HG03060 (cell line): Measurements from ENCODE around the gene RTP5.
"Not testable (repeated sequence)": the region's sequence is repeated elsewhere in the genome, so short reads cannot be mapped to it uniquely, and the experiment has no call there.

Experiments
- ATAC-seq: cut with Tn5 transposase; IDR thresholded peaks from one replicate; pipeline ENCODE4 v1.9.1; 2021; ENCODE audit warnings: low read depth, moderate number of reproducible peaks; ENCODE audit not compliant: unreplicated experiment

Gene RTP5

DNA sequence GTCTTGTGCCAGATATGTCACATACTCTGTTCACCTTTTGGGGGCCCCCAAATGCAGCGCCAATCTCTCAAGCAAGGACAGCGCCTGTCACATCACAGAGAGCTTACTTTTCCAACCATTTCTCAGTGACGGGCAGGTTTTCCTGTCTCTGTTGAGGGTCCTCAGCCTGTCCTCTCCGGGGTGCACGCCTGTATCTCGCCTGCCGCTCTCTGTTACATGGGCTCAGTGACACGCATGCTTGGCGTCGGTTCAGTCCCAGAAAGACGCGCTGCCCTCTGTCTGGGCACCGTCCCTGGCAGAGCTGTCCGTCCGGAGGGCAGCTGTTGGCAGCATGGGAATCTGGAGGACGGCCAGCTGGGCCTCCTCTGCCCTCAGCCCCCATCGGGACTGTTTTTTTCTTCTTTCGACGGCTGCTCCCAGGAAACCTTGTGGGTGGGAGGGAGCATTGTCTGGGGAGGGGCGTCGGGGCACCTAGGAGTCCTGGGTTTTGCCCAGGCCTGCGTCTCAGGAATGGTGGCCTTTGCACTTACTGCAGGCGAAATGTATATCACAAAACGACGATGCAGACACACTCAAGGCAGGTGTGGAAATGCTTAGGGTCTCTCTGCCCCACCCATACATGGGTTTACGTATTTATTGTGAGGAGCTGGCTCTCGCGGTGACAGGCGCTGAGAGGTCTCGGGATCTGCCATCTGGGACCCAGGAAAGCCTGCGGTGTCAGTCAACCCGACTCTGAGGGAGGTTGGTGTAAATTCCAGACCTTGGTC is 30.9 kb downstream of the RTP5 start:
- no peak for ATAC-seq

DNA sequence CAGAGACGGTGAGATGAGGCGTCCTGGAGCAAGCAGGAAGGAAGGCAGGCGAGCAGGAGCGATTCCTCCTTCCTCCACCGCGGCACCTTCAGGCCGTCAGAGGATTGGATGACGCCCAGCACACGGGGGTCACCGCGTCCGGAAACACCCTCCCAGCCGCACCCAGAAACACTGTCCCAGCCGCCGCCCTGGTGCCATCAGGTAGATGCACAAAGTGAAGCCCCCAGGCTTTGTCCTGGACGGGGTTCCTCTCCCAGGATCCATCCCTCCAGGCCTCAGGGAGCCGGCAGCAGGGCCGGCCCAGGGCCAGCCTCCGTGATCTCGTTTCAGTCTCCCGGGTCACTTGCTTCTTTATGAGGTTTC is 31.5 kb downstream of the RTP5 start:
- no peak for ATAC-seq

DNA sequence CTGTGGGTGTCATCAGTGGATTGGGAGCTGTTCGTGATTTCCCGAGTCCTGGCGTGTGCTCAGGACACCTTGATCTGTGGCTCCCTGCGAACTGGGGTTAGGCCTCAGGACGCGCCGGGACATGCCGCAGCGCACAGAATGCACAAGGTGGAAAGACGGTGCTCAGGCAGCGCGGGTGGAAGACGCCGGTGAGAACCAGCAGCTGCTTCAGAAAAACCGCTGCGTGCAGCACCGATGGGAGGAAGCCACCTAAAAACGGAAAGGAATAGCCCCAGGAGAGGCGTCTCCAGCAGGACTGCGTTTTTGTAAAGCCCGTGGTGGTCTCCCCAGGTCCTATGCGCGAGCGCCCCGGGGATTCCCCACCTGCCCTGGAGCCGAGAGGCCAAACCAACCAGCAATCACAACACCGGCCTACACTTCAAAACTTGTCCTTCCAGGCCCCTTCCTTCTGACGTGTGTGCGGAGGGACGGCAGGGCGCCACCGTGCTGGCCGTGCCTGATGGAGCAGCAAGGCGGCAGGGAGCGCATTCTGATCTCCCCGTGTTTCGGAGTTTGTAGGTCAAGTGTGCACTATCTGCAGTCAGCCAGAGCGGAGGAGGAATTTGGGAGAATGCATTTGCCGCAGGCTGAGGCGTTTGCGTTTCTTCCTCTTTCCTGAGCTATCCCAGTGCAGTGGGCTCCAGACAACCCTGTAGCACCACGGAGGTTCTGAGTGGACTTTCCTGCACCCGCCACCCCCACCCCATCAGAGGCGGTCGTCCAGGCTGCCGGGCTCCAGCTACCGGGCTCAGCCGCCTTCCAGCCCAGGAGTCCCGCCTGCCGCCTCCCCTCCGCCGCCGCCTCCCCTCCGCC is 32.2 kb downstream of the RTP5 start:
- ATAC-seq, result no peak

DNA sequence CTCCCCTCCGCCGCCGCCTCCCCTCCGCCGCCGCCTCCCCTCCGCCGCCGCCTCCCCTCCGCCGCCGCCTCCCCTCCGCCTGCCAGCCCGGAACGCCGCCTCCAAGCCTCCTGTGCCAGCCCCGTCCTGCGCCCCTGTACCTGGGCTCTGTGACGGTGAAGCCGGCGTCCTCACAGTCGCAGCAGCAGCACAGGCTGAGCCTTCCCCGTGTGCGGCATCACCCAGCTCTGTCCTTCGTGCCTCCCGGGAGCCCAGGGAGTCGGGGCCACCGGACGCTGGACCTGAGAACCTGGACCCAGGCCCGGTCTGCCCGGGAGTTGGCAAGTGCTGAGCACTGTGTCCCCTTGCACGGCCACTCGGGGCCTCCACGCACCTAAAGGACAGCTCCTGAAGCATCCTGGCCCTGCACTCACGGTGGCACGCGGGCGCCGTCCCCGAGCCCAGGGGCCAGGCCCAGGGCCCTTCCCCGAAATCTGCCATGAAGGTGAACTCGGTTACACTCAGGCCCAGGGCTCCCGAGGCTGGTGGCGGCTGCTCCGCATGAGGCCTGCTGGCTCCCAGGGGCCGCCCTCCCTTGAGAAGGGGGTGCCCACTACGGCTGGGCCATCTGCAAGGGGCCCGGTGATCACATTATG is 32.9 kb downstream of the RTP5 start:
- no peak for ATAC-seq

DNA sequence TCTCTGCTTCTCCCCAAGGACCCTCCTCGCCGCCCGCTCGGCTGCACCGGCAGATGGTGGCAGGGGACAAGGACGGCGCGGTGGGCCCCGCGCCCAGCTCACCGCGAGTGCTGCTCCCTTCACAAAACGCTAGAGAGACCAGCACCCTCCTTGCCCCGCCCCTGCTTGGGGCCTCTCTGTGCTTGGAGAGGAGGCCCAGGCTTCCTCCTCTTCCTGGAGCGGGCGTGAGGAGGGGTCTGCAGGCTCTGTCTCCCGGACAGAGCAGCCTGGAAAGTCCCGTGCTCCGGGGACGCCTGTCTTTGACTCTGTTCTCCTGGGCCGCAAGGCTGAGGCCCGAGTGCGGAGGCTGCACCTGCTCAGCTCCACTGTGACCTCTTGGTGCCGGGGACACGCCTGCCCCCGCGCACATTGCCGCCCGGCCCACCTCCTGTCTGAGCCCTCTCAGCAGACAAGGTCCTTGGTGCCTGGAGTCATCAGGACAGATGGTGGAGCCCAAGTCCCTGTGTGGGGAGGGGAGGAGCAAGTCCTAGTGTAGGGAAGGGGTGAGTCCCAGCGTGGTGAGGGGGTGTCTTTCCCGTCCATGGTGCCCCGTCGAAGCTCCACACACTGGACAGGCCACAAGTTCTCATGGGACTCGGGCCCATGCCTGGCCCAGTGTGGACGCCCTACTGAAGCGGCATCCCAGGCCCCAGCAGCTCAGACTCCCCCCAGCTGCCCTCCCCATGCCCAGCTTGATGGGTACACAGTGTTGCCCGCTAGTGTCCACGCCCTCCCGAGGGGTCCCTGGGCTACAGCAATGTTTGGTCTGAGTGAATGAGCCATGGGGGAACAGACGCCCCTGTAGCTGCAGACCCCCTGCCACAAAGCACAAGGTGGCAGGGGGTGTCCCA is 33.8 kb downstream of the RTP5 start:
- ATAC-seq, result no peak

DNA sequence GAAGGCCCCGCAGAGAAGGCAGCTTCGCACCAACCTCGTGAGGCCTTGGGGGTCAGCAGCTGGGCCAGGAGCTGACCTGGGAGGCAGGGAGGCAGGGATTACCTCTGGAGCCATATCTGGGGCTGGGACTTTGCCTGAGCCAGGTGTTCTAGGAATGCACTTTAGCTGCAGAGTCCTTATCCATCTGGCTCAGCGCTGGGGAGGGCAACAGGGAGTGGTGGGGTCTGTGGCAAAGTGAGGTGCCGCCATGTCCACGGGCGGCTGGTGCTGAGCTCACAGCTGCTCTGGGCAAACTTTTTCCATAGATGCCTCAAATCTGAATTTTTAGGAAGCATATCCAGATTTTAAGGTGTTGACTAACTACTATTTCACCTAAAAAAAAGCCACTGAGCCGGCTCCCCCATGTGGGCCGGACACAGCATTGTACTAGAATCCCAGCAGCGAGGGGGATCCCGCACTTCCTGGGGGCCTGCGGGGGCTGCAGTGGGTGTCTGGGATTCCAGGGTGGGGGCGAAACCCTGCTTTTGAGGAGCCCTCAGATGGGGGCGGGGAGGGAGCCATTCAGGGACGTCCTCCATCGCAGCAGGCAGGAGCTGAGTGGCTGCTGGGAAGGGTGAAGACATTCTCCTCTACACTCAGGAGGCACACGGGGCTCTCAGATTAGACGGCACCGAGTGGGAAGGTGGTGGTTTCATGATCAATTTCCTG is 34.6 kb downstream of the RTP5 start:
- no peak for ATAC-seq

DNA sequence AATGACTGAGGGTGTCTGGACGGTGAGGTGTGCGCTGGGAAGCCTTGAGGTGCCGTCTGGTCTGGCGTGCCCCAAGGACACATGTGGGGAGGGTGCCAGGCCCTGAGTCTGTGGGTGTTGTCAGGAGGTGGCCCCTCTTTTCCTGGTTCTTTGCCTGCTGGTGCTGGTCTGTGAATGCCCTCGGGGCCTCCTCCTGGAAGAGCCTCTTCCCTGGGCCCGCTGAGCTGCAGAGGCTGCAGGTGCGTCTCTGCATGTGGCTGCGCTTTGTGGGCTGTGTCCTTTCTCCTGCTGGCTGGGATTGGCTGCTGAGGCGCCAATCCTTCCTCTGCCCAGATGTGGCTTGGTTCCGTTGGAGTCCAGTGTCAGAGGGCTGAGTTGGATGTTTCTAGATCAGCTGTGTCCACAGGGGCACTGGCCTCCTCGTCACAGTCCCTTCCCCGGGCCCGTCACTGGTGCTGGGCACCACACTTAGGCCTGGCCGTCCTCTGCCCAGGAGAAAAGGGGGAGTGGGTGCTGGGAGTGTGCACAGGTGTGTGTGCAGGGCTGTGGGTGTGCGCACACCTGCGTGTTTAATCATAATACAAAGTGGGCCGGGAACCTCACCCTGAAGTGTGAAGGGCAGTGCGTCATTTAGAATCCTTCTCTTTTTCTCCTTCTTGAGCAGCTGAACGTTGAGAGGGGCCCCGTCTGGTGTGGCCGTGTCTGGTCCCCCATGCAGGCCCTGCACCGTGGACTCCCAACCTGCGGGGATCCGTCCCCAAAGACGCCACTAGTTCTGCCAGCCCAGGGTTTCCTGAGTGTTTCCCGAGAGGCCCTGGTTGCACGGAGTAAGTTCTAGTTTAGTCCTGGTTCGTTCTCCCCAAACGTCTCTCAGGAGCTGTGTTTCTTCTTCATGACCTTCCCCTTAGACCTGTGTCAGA is 35.5 kb downstream of the RTP5 start:
- no peak for ATAC-seq

DNA sequence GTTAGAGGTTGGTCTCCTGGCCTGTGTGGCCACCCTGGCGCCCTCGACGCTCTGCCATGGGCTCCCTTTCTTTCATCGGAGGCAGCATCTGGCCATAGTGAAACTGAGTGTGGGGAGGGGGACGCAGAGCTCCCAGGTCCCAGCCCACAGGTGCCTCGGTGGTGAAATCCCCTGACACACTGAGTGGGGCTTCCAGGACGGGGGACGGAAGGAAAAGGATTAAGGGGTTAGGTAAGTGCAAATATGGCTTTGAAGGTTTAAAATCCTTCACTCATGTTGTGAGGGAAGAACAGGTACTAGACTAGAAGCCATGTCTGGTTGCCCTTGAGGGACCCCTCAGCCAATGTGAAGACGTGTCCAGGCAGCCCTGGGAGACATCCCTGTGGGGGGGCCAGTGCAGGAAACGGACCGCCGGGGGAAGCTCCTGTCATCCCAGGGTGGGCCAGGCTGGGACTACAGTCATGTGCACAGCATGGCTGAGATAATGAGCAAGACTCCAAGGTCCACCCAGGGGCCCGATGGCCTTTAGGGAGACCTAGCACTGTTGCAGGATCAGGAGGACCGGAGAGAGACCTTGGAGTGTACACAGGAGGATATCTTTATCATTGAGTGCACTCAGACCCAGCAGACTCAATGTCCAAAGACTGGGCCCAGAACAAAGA is 36.3 kb downstream of the RTP5 start:
- ATAC-seq, result no peak

DNA sequence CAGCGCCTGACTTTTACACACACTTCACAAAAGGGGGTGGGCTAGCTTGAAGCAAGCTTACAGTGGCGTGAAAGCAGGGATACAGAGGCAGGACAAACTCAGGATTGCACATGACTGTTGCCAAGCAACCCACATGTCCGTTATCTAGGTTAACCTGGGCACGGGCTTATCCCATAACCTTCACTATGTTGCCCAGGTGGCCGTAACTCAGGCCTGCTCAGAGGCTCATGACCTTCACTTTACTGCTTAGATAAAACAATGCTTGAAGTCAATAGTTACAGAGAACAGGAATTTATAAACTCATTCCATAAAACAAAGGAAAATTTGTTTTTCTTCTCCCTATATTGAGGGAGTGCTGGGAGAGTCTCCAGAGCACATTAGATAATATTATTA is 36.8 kb downstream of the RTP5 start:
- not testable (repeated sequence) for ATAC-seq

DNA sequence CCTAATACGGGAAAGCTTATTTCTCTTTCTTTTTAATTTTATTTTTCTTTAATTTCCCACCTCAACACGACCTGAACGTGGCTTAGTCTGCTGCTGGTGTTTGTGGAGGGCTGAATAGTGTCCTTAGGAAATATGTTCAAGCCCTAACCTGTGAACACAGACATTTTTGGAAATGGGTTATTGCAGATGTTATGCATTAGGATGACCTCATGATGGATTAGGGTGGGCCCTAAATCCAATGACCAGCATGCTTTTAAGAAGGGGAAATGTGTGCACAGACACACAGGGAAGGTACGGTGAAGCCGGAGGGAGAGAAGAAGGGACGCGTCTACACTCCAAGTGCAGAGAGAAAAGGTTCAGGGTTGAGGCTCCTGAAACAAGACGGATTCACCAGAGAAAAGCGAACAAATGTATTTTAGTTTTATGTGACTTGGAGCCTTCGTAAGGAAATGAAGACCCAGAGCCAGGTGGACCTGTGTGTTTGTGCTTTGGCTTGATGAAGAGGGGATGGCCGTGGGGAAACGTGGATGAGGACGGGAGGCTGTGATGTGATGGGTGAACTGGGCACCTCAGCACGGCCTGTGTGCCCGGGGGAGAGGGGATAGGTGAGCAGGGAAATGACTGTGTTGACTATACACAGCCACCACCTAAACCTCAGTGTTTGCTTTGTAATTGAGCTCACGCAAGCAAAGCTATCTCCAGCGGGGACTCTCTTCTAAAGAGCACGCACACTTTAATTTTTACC is 37.5 kb downstream of the RTP5 start:
- no peak for ATAC-seq

DNA sequence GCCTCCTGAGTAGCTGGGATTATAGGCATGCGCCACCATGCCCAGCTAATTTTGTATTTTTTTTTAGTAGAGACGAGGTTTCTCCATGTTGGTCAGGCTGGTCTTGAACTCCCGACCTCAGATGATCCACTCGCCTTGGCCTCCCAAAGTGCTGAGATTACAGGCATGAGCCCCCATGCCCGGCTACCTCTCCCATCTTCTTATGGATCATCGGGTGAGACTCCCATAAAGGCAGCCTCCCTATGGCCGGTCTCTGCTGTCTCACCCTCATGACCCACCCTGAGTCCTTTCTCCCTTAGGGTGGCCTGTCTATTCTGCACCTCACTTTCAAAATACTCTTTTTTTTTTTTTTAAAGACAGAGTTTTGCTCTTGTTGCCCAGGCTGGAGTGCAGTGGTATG is 38.3 kb downstream of the RTP5 start:
- ATAC-seq, result not testable (repeated sequence)

DNA sequence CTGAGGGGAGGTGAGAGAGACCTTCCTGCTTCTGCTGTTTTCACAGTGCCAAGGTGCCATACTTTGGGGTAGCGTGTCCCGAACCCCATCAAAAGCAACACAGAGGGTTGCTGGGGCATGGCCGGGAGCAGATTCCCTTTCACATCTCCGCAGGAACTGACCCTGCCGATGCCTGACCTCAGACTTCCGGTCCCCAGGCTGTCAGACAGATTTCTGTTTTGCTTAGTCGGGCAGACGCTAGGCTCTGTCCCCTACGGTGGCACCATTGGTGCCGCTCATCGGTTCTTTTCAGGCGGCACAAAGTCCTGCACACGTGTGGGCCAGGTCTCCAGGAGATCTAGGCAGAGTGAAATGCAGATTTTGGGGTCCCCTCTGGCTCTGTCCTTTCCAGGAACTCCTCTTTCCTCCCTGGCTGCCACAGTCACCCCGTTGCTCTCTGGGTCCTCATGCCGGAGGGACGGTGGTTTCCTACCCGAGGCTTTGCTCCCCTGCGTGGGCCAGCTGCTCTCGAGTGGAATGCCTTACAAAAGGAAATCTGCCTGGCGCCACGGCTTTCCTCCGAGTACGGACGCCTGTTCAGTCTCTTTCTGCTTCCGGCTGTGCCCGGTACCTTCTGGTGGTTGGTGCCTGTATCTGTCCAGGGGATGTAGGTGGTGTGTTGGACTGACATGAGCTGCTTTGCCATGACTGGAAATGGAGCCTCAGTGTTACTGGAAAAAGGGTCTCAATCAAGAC is 39.3 kb downstream of the RTP5 start:
- no peak for ATAC-seq

DNA sequence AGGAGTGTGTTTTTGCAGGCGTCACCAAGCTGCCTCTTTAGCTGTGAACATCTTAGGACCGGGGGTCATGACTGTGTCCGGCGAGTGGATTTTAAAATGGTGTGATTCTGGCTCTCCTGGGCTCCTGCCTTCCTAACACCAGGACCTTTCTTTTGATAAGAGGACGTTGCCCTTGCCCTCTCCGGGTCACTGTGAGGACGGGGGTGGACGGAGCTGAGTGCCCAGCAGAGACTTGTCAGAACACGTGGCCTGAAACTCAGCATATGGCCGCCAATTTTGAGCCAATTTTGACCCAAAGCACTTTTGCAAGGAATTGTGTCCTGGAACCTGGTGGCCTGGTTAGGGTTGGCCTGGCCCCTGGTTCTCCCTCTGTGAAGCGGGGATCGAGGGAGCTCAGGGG is 40.2 kb downstream of the RTP5 start:
- no peak for ATAC-seq

DNA sequence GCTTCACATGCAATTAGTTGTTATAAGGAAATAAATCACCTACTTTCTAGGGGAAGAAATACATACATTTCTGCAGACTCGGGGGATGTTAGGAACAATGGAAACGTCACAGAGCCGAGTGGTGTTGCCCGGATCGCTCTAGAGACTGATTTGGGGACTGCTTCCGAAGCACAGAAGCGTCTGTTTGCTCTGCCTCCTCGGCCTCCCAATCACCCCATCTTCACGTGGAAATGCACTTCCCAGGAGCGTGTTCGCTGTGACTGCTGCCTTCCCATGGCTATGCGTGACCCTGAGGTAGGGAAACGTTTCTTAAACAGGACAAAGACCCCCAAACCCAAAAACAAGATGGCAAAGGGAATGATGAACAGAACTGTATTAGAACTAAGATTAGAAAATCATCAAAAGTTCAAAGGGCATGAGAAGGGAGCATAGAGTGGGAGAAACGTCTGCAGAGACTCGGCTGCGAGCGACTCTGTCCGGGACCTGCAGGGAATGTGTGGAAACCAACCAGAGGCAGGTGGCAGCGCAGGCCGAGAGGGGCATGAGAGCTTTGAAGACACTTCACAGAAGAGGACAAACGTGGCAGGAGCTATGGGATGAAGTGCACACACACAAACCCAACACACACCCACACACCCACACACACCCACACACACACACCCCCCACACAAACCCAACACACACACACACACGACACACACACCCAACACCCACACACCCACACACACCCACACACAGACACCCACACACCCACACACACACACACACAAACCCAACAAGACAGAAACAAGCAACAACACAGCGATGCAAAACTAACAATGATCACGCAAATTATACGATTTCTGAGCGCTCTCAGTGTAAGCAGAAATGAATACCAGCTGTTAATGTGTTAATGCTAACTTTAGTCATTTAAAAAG is 41.3 kb downstream of the RTP5 start:
- no peak for ATAC-seq

DNA sequence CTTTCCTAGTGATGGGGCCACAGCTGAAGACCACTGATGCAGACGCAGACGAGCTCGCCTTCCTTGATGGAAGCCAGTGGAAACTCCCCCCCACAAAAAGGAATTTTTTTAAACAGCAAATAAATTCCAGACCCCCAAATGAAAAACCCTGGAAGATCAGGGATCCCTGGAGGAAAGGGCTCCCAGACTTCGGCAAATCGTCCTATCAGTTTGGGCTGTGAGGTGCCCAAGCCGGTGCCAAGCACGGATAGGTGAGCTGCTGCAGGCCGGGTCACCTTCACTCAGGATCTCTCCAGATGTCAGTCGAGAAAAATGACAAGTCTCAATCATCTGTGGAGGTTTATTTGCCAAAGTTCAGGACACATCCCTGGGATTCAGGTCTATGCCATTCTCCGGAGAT is 42.0 kb downstream of the RTP5 start:
- ATAC-seq, result no peak

DNA sequence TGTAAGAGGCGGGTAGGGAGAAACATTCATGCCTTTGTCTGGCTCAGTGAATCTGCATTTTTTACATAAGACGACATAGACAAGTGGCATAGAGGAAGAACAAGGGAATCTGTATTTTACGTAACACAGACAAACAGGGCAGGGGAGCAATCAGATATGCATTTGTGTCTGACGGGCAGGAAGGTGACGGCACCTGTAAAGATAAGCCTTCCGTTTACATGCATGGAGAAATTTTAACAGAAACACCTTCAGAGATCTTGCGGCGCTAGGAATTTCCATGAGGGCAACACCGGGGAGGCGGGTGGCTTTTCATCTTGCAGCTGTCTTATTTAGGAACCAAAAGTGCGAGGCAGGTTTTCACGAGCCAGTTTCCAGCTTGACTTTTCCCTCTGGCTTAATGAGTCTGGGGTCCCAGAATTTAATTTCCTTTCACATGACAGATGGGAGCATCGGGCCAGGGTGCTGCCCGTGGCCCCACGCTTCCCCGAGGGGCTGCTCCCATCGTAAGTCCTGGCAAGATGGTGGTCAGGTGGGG is 42.6 kb downstream of the RTP5 start:
- no peak for ATAC-seq
